Activated CD8-positive, alpha-beta memory T cell treated with anti-CD3 and anti-CD28 coated beads for 24 hours (primary cell): ENCODE results near the gene CCDC192.
"Not testable (repeated sequence)": the region's sequence is repeated elsewhere in the genome, so short reads cannot be mapped to it uniquely, and the experiment has no call there.

ENCODE experiments used
- DNase-seq: peaks from one replicate; pipeline ENCODE4 v3.0.0-alpha.2; 2020

Gene CCDC192

GRCh38 chr5:127769386-127769785, 66.2 kb downstream of the CCDC192 start:
- DNase-seq, result no peak

- DNase-seq, result no peak
Observed at GRCh38 chr5:127770272-127770671, 67.1 kb downstream of the CCDC192 start.

GRCh38 chr5:127772531-127772930, 69.3 kb downstream of the CCDC192 start:
- DNase-seq, result no peak

GRCh38 chr5:127774221-127774620, 71.0 kb downstream of the CCDC192 start:
- no peak for DNase-seq

- no peak for DNase-seq
Observed at GRCh38 chr5:127776477-127776876, 73.3 kb downstream of the CCDC192 start.

GRCh38 chr5:127777957-127778356, 74.8 kb downstream of the CCDC192 start:
- DNase-seq, result no peak

GRCh38 chr5:127782450-127782849, 79.3 kb downstream of the CCDC192 start:
- not testable (repeated sequence) for DNase-seq

GRCh38 chr5:127785098-127785927, 82.1 kb downstream of the CCDC192 start:
- no peak for DNase-seq

- no peak for DNase-seq
Observed at GRCh38 chr5:127791439-127791838, 88.2 kb downstream of the CCDC192 start.

GRCh38 chr5:127791908-127792307, 88.7 kb downstream of the CCDC192 start:
- DNase-seq, result not testable (repeated sequence)

GRCh38 chr5:127793052-127793451, 89.9 kb downstream of the CCDC192 start:
- DNase-seq, result no peak

GRCh38 chr5:127793879-127794278, 90.7 kb downstream of the CCDC192 start:
- DNase-seq, result no peak

- DNase-seq, result no peak
Observed at GRCh38 chr5:127796211-127796610, 93.0 kb downstream of the CCDC192 start.

- DNase-seq, result no peak
Observed at GRCh38 chr5:127799293-127799905, 96.2 kb downstream of the CCDC192 start.

- no peak for DNase-seq
Observed at GRCh38 chr5:127801751-127802476, 98.7 kb downstream of the CCDC192 start.

GRCh38 chr5:127802477-127802865, 99.3 kb downstream of the CCDC192 start:
- DNase-seq, result no peak

GRCh38 chr5:127804886-127805426, 101.8 kb downstream of the CCDC192 start:
- DNase-seq, result no peak

GRCh38 chr5:127805448-127805847, 102.3 kb downstream of the CCDC192 start:
- DNase-seq, result no peak

- DNase-seq, result no peak
Observed at GRCh38 chr5:127806776-127807175, 103.6 kb downstream of the CCDC192 start.

- no peak for DNase-seq
Observed at GRCh38 chr5:127809533-127809932, 106.3 kb downstream of the CCDC192 start.

GRCh38 chr5:127810017-127810416, 106.8 kb downstream of the CCDC192 start:
- DNase-seq, result no peak

- DNase-seq, result no peak
Observed at GRCh38 chr5:127810707-127811490, 107.7 kb downstream of the CCDC192 start.

- no peak for DNase-seq
Observed at GRCh38 chr5:127812570-127812969, 109.4 kb downstream of the CCDC192 start.
